ENCODE data around the gene IKBIP. TPM values are rescaled to one million over a fixed set of nuclear protein-coding genes. Genes with fewer than 3 reads are reported as not detected.

The IKBIP gene, protein sequence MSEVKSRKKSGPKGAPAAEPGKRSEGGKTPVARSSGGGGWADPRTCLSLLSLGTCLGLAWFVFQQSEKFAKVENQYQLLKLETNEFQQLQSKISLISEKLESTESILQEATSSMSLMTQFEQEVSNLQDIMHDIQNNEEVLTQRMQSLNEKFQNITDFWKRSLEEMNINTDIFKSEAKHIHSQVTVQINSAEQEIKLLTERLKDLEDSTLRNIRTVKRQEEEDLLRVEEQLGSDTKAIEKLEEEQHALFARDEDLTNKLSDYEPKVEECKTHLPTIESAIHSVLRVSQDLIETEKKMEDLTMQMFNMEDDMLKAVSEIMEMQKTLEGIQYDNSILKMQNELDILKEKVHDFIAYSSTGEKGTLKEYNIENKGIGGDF
- 27.5 and 34.7 TPM in 2 replicates for total RNA-seq

DNA sequence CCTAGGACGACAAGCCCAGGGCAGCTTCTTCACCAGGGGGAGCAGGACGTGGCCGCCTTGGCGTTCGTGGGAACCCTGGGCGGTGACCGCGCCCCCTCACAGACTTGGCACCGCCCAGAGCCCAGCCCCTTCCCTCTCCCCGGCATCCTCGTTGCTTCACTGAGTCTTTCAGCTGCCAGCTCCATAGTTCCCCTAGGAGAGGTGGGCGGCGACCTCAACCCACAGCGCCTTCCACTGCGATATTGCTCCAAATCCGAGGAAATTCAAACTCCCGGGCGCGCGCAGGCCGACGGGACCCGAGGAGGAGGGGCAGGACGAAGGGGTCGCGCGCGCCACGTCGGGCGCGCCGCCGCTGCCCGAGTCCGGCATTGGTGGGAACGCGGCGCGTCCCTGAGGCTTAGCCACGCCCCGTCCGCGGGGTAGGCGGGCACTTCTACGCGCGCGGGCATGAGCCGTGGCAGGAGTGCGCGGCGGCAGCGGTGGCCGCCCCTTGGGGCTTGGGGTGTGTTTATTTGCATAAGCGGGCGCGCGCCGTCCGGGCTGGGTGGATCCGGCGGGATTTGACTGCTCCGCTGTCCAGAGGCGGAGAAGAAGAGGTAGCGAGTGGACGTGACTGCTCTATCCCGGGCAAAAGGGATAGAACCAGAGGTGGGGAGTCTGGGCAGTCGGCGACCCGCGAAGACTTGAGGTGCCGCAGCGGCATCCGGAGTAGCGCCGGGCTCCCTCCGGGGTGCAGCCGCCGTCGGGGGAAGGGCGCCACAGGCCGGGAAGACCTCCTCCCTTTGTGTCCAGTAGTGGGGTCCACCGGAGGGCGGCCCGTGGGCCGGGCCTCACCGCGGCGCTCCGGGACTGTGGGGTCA lies at the start of gene IKBIP, which contains the start of gene APAF1:
TSS of gene IKBIP (minus strand) at position 77 of the 860 bp plus-strand sequence. CDS start 87 bp downstream, outside the sequence.
TSS of gene APAF1 (plus strand) at position 579 of the 860 bp plus-strand sequence. CDS start 3,070 bp downstream, outside the sequence.

DNA sequence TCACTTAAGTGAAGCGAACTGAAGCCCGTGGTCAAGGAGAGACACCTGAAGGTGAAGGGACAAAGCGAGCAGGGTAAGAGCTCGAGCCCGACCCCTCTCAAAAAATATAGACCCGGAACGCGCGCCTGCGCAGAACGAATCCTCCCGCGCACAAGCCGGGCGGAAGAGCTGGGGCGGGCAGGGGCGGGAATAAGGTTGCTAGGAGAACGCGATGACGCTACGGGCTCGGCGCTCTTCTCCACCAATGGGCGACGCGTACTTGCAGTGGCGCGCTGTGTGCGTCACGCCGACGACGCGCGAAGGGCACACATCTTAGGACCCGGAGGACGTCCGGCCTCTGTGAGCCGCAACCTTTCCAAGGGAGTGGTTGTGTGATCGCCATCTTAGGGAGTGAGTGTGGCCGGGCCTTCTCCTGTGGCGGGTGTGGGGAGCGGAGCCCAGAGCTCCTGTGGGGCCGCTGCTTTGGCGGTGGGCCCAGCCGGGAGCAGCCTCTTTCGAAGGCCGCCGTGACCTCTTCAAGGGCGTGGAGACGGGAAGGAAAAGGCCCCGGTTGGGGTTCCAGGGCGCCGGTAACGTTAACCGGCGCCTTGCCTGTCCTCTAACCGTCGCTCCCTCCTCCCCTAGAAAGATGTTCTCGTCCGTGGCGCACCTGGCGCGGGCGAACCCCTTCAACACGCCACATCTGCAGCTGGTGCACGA lies 51.1 kb downstream of the IKBIP start, which contains the start of gene SLC25A3:
TSS of gene SLC25A3 (plus strand) at position 336 of the 699 bp plus-strand sequence. CDS start at position 629, 293 bp downstream.

Small RNAs within 50 kb of the gene (small RNA-seq; reads per million reads assigned to genes)
- 78.1 reads per million, percentile 98 among the genes with 10 or more reads in this experiment for gene SNORA53

Other genes starting within 250 kb of the IKBIP start
- gene TMPO, start 129.2 kb downstream of the IKBIP start, total RNA-seq: 34.9 and 44.4 TPM in 2 replicates
- 626 and 1,227 TPM in 2 replicates for gene SLC25A3, start 51.1 kb downstream of the IKBIP start, total RNA-seq
- 25.1 and 25.5 TPM in 2 replicates for gene APAF1, start 502 bp upstream of the IKBIP start, total RNA-seq

Measured in placental epithelial cell (primary cell).